Astrocyte of the cerebellum (primary cell): ENCODE results near the gene PILRB.

Source experiments
- DNase-seq: peaks from one replicate; pipeline ENCODE4 v3.0.0-alpha.2; 2011; ENCODE audit warnings: low read depth
- H3K4me3 ChIP-seq: 2 replicates; pipeline ENCODE4 v1.5.1; 2011; ENCODE audit warnings: mild to moderate bottlenecking, low read depth, low read length, moderate library complexity
- in situ Hi-C: cut with HindIII; loops from 2 replicates; pipeline ENCODE4 v1.10.0; 2017; ENCODE audit warnings: low sequenced_read_pairs
- TF ChIP-seq, protein P1 (sequence below): IDR thresholded peaks from 2 replicates; pipeline ENCODE4 v1.5.1; 2012; ENCODE audit warnings: low read length, low read depth, moderate library complexity, mild to moderate bottlenecking; ENCODE audit errors: missing control alignments

The PILRB gene

DNA sequence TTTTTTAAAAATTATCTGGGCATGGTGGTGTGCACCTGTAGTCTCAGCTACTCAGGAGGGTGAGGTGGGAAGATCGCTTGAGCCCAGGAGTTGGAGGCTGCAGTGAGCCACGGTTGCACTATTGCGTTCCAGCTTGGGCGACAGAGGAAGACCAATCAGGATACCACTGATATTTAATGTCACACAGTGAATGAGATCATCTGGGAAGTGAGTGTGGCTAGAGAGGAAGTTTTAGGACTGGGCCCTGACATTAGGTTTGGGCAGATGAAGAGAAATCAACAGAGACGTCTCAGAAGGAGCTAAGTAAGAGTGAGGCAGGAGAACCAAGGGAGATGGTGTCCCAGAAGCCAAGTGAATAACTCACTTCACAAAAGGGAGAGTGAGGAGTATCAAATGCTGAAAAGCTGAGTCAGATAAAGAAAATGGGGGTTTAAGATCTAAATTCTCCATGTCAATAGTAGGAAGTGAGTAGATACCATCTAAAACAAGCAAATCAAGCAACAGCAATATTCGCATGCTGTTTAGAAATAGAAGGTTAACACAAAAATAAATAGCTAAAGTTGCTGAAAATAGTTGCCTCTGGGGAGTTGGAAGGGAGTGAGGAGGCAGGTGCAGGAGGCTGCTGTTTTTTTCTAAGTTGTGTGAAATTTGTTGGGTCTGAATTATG is 26.8 kb downstream of the PILRB start:
- in situ Hi-C loops, result no loop called here
- H3K4me3 ChIP-seq, result no peak overlapping the region
- TF ChIP-seq, protein P1, sequence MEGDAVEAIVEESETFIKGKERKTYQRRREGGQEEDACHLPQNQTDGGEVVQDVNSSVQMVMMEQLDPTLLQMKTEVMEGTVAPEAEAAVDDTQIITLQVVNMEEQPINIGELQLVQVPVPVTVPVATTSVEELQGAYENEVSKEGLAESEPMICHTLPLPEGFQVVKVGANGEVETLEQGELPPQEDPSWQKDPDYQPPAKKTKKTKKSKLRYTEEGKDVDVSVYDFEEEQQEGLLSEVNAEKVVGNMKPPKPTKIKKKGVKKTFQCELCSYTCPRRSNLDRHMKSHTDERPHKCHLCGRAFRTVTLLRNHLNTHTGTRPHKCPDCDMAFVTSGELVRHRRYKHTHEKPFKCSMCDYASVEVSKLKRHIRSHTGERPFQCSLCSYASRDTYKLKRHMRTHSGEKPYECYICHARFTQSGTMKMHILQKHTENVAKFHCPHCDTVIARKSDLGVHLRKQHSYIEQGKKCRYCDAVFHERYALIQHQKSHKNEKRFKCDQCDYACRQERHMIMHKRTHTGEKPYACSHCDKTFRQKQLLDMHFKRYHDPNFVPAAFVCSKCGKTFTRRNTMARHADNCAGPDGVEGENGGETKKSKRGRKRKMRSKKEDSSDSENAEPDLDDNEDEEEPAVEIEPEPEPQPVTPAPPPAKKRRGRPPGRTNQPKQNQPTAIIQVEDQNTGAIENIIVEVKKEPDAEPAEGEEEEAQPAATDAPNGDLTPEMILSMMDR, result no peak
- DNase-seq, result no peak

DNA sequence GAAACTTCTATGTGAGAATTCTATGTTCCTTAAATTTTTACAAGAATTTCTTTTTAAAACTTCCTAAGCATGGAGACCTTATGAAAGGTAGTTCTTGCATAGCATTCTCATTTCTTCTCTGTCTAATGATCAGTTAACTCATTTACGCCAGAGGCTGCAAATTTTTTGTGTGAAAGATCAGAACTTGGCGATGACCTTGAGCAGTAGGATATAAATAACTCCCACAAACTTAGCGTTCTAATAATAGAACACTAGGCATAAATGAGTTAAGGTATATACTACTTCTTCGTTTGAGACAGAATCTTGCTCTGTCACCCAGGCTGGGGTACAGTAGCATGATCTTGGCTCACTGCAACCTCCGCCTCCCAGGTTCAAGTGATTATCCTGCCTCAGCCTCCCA is 29.0 kb downstream of the PILRB start:
- DNase-seq, result no peak
- TF ChIP-seq, protein P1, result no peak
- in situ Hi-C loops, result no loop called here
- no peak overlapping the region for H3K4me3 ChIP-seq

DNA sequence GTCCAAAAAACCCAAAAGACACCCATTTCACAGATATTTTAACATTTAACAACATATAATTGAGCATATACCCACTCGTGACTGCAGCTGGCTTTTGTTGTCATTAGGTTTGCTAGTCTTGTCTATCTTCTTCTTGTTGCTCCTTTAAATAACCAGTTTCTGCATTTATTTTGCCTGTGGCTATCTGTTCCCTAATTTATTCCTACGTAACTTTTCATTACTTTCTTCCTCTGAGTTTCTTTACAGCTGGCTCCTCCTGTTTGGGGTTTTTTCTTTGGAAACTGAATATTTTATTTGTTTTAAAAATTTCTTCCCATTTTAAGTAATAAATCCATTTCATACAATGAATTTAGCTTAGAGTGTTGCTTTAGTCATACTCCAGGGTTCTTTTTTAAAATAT is 29.8 kb downstream of the PILRB start:
- TF ChIP-seq, protein P1, result no peak
- no peak overlapping the region for H3K4me3 ChIP-seq
- DNase-seq, result no peak
- in situ Hi-C loops, result no loop called here

DNA sequence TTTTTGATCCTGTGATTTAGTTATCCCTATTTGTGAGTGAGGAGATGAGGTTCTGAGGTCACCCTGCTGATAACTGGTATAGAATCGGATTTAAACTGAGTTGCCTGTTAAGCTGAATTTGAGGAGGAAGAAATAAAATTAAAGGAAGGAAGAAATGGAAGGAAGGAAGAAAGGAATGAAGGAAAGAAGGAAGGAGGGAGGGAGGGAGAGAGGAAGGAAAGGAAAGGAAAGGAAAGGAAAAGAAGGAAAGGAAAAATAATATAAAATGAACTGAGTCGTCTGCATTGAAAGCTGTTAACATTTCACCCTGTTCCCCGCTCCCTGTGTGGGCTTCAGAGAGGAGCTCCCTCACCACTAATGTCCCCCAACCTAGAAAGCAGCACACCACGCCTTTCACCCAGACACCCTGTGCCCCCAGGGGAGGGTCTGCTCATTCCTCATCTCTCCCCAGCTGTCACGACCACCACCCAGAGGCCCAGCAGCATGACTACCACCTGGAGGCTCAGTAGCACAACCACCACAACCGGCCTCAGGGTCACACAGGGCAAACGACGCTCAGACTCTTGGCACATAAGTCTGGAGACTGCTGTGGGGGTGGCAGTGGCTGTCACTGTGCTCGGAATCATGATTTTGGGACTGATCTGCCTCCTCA is 31.6 kb downstream of the PILRB start:
- in situ Hi-C loops, result no loop called here
- no peak for DNase-seq
- TF ChIP-seq, protein P1, result no peak
- H3K4me3 ChIP-seq, result no peak overlapping the region

DNA sequence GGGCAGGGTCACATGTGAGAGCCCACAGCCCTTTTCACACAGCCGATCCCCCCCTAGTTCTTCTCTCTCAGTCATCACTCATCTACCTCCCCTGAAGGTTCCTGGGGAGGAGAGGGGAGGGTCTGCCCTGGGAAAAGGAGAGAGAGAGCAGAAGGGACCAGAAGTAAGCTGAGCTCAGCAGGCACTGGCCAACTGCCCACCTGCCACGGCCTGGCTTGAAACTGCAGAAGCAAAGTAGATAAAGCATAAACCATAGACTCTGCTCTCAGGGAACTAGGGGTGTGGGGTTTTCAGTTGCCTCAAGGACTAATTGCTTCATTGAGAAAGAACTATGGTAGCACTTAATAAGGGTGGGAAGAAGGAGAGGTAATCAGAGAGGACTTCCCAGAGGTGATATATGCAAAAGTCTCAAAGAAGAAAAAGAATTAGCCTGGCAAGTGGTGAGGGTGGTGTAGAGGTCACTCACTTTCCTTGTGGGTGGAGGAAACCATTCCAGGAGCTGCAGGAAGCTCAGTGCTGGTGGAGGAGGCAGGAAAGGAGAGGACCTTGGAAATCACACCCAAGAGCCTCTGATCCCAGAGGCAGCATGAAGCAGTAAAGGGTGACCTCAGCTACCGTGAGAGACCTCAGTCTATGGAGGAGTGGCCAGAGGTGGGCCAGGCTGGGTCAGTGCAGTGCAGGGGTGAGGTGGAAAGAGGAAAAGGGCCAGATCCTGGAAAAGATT is 32.5 kb downstream of the PILRB start:
- in situ Hi-C loops, result no loop called here
- H3K4me3 ChIP-seq, result no peak overlapping the region
- TF ChIP-seq, protein P1, result no peak
- no peak for DNase-seq

DNA sequence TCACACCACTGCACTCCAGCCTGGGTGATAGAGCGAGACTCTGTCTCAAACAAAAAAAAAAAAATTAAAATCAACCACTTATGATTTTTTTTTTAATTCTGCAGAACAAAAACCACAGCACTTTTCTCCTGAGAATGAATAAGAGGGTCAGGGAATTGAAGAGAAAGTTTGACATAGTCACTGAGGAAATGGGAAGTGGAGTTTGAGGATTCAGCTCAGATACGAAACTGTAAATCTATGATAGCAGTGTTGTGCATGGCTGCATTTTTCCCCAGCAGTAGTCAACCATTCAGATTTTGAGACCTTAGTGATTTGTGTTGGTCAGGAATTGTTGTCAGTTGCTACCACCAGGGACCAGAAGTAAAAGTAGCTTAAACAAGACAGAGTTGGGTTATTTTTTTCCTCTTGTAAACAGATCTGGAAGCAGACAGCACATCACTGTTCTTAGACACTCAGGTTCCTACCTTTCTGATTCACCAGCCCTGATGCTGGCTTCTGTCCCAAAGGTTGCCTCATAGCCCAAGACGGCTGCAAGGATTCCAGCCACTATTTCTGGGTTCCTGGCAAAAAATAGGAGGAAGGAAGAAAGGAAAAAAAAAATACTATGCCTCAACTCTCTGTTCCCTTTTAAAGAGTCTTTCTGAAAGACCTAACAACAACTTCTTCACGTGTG is 35.5 kb downstream of the PILRB start:
- in situ Hi-C loops, result no loop called here
- DNase-seq, result no peak
- no peak overlapping the region for H3K4me3 ChIP-seq
- TF ChIP-seq, protein P1, result no peak
